DOHH2 (cell line): ENCODE measurements around the gene COL4A2.

Experiments used
- EZH2phosphoT487 ChIP-seq: fragments of 200-600 bp; sonication (generic); IDR thresholded peaks from 2 replicates; pipeline ENCODE4 v1.6.1; 2017; ENCODE audit warnings: borderline replicate concordance, mild to moderate bottlenecking, antibody characterized with exemption, low read length, moderate library complexity, mixed read lengths
- TF ChIP-seq, protein P1 (sequence below): fragments of 200-600 bp; sonication (generic); IDR thresholded peaks from one replicate; pipeline ENCODE4 v1.5.1; 2014; ENCODE audit warnings: antibody characterized with exemption, mild to moderate bottlenecking, low read depth, low read length; ENCODE audit not compliant: poor library complexity, severe bottlenecking

DNA sequence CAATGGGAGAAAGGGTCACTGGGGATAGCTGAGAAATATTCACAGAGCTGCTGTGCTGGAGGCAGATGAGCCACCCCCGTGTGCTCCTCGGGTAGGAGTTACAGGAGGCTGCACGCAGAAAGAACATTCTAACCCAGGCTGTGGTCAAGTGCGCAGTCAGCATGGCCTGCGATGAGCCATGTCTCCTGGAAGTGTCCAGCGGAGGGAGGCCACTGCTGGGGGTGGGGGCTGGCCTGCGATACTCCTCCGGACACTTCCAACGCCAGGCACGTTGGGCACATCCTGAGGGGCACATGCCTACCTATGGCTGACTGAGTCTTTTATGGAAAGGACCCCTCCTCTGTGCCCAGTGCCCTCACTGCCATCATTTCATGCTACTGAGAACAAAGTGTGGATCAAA lies 198.5 kb downstream of the COL4A2 start:
- TF ChIP-seq, protein P1, sequence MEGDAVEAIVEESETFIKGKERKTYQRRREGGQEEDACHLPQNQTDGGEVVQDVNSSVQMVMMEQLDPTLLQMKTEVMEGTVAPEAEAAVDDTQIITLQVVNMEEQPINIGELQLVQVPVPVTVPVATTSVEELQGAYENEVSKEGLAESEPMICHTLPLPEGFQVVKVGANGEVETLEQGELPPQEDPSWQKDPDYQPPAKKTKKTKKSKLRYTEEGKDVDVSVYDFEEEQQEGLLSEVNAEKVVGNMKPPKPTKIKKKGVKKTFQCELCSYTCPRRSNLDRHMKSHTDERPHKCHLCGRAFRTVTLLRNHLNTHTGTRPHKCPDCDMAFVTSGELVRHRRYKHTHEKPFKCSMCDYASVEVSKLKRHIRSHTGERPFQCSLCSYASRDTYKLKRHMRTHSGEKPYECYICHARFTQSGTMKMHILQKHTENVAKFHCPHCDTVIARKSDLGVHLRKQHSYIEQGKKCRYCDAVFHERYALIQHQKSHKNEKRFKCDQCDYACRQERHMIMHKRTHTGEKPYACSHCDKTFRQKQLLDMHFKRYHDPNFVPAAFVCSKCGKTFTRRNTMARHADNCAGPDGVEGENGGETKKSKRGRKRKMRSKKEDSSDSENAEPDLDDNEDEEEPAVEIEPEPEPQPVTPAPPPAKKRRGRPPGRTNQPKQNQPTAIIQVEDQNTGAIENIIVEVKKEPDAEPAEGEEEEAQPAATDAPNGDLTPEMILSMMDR: no peak
- no peak for TF ChIP-seq EZH2phosphoT487
